Measurements from ENCODE around the gene ATG7. TPM values are rescaled to one million over a fixed set of nuclear protein-coding genes. Genes with fewer than 3 reads are reported as not detected.

Gene ATG7
- total RNA-seq, 1 donor from 2014 or later: 48.5 TPM

GRCh38 chr3:11288021-11288491, 15.9 kb downstream of the ATG7 start:
- DNase-seq (ENCODE audit: low spot score in 2 of 2): no peak
- Histone ChIP-seq H3K9me3 (no peaks in the 10 kb centered on the region), H3K27me3 (no peaks in the 10 kb centered on the region), H3K36me3 (no peaks in the 10 kb centered on the region), H3K4me1 (peaks cover 19 to 25% of the 10 kb centered on the region in 2 donors), H3K27ac (peak overlapping the region; percentile 86), H3K4me3 (no peak overlapping the region)
- intact Hi-C loops (cut with DNase I): loop anchor here (5.0 kb wide), 1 partner anchor 131 kb away; no protein-coding TSS in a partner anchor
- no peak for TF ChIP-seq CTCF (IDR thresholded peaks at IDR 0.05)

- intact Hi-C loops (cut with DNase I): loop anchor here (1.0 to 5.0 kb wide), 3 partner anchors 17 to 152 kb away; partner anchors contain the start of gene ATG7
- TF ChIP-seq CTCF (IDR thresholded peaks at IDR 0.05): no peak
- DNase-seq (ENCODE audit: low spot score in 2 of 2): no peak
- Histone ChIP-seq H3K36me3 (no peaks in the 10 kb centered on the region), H3K4me3 (peak overlapping the region; percentile 17 to 29), H3K27ac (peak overlapping the region; percentile 86), H3K27me3 (no peaks in the 10 kb centered on the region), H3K9me3 (no peaks in the 10 kb centered on the region), H3K4me1 (peaks cover 19 to 25% of the 10 kb centered on the region in 2 donors)
Observed at GRCh38 chr3:11288786-11289637, 16.8 kb downstream of the ATG7 start.

- Histone ChIP-seq H3K4me1 (peaks cover 19 to 25% of the 10 kb centered on the region in 2 donors), H3K27me3 (no peaks in the 10 kb centered on the region), H3K9me3 (no peaks in the 10 kb centered on the region), H3K36me3 (no peaks in the 10 kb centered on the region), H3K27ac (peak overlapping the region; percentile 86), H3K4me3 (no peak overlapping the region)
- TF ChIP-seq CTCF (IDR thresholded peaks at IDR 0.05): no peak
- intact Hi-C loops (cut with DNase I): loop anchor here (1.0 to 5.0 kb wide), 3 partner anchors 18 to 153 kb away; partner anchors contain the start of gene ATG7
- DNase-seq (ENCODE audit: low spot score in 2 of 2): no peak
Observed at GRCh38 chr3:11289864-11290263, 17.7 kb downstream of the ATG7 start.

GRCh38 chr3:11290743-11291680, 18.8 kb downstream of the ATG7 start:
- H3K4me1 ChIP-seq: peaks cover 19 to 25% of the 10 kb centered on the region in 2 donors

More at GRCh38 chr3:11290743-11291680, 18.8 kb downstream of the ATG7 start:
- no peaks in the 10 kb centered on the region for H3K27me3 ChIP-seq
- DNase-seq (ENCODE audit: low spot score in 2 of 2): no peak
- TF ChIP-seq CTCF (IDR thresholded peaks at IDR 0.05): no peak
- no peak overlapping the region for H3K4me3 ChIP-seq
- intact Hi-C loops (cut with DNase I): no loop called here
- peak overlapping the region in 1 of 2 donors; percentile 86 for H3K27ac ChIP-seq
- no peaks in the 10 kb centered on the region for H3K36me3 ChIP-seq
- no peaks in the 10 kb centered on the region for H3K9me3 ChIP-seq

Data from ascending aorta (tissue), 2 donors.